HepG2 (cell line): ENCODE measurements around the gene TMC2. TPM values are rescaled to one million over a fixed set of nuclear protein-coding genes. Genes with fewer than 3 reads are reported as not detected.
A peak's percentile ranks its signal among the peaks of the same experiment; 100 is the strongest.

ENCODE experiments used
- AGO1 ChIP-seq: fragments of 200-400 bp; formaldehyde crosslinking; IDR thresholded peaks from 2 replicates; pipeline ENCODE4 v1.6.1; 2017; ENCODE audit warnings: mild to moderate bottlenecking, low read depth, low read length, moderate library complexity; ENCODE audit not compliant: poor library complexity, severe bottlenecking
- GLI4 ChIP-seq: sonication (generic); formaldehyde crosslinking; IDR thresholded peaks from 2 replicates; pipeline ENCODE4 v1.5.1; 2020; ENCODE audit warnings: missing genetic modification reagents, mild to moderate bottlenecking, moderate library complexity, borderline replicate concordance
- GTF2F1 ChIP-seq: fragments of 150-350 bp; IDR thresholded peaks from 2 replicates; pipeline ENCODE4 v1.6.1; 2014; ENCODE audit warnings: low read length
- HNF4G ChIP-seq, 2 experiments: sonication (generic) in 1 of 2; formaldehyde crosslinking in 1 of 2; IDR thresholded peaks; 2 replicates each; pipeline versions ENCODE4 v1.4.0 to v1.6.1; 2011 to 2020; ENCODE audit warnings: borderline replicate concordance in 2 of 2, low read depth in 2 of 2, mild to moderate bottlenecking in 2 of 2, low read length in 1 of 2, missing genetic modification reagents in 1 of 2, moderate library complexity in 1 of 2
- KDM1A ChIP-seq: IDR thresholded peaks from 2 replicates; pipeline ENCODE4 v1.6.1; 2016; ENCODE audit warnings: missing compliant biosample characterization
- MIER3 ChIP-seq: IDR thresholded peaks from 2 replicates; pipeline ENCODE4 v1.6.1; 2016; ENCODE audit warnings: missing compliant biosample characterization, borderline replicate concordance
- MIXL1 ChIP-seq: IDR thresholded peaks from 2 replicates; pipeline ENCODE4 v1.6.1; 2016
- NCOA1 ChIP-seq: sonication (generic); formaldehyde crosslinking; IDR thresholded peaks from 2 replicates; pipeline ENCODE4 v1.9.0; 2021; ENCODE audit warnings: missing genetic modification reagents
- NCOA5 ChIP-seq: sonication (generic); formaldehyde crosslinking; IDR thresholded peaks from 2 replicates; pipeline ENCODE4 v1.4.0; 2020; ENCODE audit warnings: missing genetic modification reagents
- NR0B2 ChIP-seq: sonication (generic); formaldehyde crosslinking; IDR thresholded peaks from 2 replicates; pipeline ENCODE4 v1.4.0; 2020; ENCODE audit warnings: mild to moderate bottlenecking, missing genetic modification reagents
- PBX2 ChIP-seq: IDR thresholded peaks from 2 replicates; pipeline ENCODE4 v1.6.1; 2016; ENCODE audit warnings: control low read depth
- ZBTB2 ChIP-seq: sonication (generic); formaldehyde crosslinking; IDR thresholded peaks from 2 replicates; pipeline ENCODE4 v1.8.0; 2022; ENCODE audit warnings: low read depth, missing genetic modification reagents
- ZNF17 ChIP-seq: sonication (generic); formaldehyde crosslinking; IDR thresholded peaks from 2 replicates; pipeline ENCODE4 v1.5.0; 2020; ENCODE audit warnings: mild to moderate bottlenecking, missing genetic modification reagents
- ZNF263 ChIP-seq: sonication (generic); formaldehyde crosslinking; IDR thresholded peaks from 2 replicates; pipeline ENCODE4 v1.4.0; 2020; ENCODE audit warnings: missing genetic modification reagents
- ZNF274 ChIP-seq: sonication (generic); formaldehyde crosslinking; IDR thresholded peaks from 2 replicates; pipeline ENCODE4 v1.5.1; 2020; ENCODE audit warnings: mild to moderate bottlenecking, missing genetic modification reagents
- ZNF317 ChIP-seq: sonication (generic); formaldehyde crosslinking; IDR thresholded peaks from 2 replicates; pipeline ENCODE4 v1.5.0; 2020; ENCODE audit warnings: mild to moderate bottlenecking, missing genetic modification reagents
- ZNF552 ChIP-seq: sonication (generic); formaldehyde crosslinking; IDR thresholded peaks from 2 replicates; pipeline ENCODE4 v1.9.0; 2022; ENCODE audit warnings: missing genetic modification reagents, mild to moderate bottlenecking, borderline replicate concordance
- ZNF557 ChIP-seq: sonication (generic); formaldehyde crosslinking; IDR thresholded peaks from 2 replicates; pipeline ENCODE4 v1.4.0; 2020; ENCODE audit warnings: missing genetic modification reagents
- ZNF609 ChIP-seq: sonication (generic); formaldehyde crosslinking; IDR thresholded peaks from 2 replicates; pipeline ENCODE4 v1.4.0; 2020; ENCODE audit warnings: mild to moderate bottlenecking, missing genetic modification reagents, borderline replicate concordance
- ZNF841 ChIP-seq: sonication (generic); formaldehyde crosslinking; IDR thresholded peaks from 2 replicates; pipeline ENCODE4 v1.8.1; 2023; ENCODE audit warnings: missing genetic modification reagents, borderline replicate concordance
- polyA plus RNA-seq, 8 experiments: library from polyadenylated mRNA; depleted of rRNA in 3 of 8; stranded (reverse) in 7 of 8; unstranded in 1 of 8; fragments of >200 nt; fragmentation: Illumina TruSeq in 4 of 8; extraction: Trizol in 4 of 8; gene quantifications; 2 replicates each; pipeline versions ENCODE4 v1.2.1 to v1.2.3, GENCODE V29; 2011 to 2016; ENCODE audit warnings: low read depth in 4 of 8, missing spikeins in 1 of 8, mixed read lengths in 1 of 8; ENCODE audit not compliant: insufficient read depth in 1 of 8
- total RNA-seq, 5 experiments: library from RNA; depleted of rRNA; stranded (reverse); fragments of >200 nt; fragmentation: Illumina TruSeq; extraction: Trizol; gene quantifications; 2 replicates each; pipeline ENCODE4 v1.2.3, GENCODE V29; 2016; ENCODE audit warnings: low read depth in 1 of 5

Gene TMC2
- total and polyA plus RNA-seq, 2 of the 13 experiments (the other 11 are each of a cell fraction or from before 2014, with no cell fraction given), result not detected

- TF ChIP-seq ZNF609 (CRISPR knock-in tag), result peak; percentile 58; the same call in 1 of the 2 replicates
- TF ChIP-seq PBX2 (CRISPR knock-in tag), result no peak
- no peak for TF ChIP-seq ZNF317 (CRISPR knock-in tag)
- peak; percentile 48 for TF ChIP-seq AGO1
- TF ChIP-seq ZNF274 (CRISPR knock-in tag), result 0 out of 2 replicates have a peak, but pooled peaks have one; percentile 55
- TF ChIP-seq ZNF17 (CRISPR knock-in tag), result no peak
- TF ChIP-seq ZBTB2 (CRISPR knock-in tag), result no peak
- TF ChIP-seq HNF4G (IDR thresholded peaks at IDR 0.05; ENCODE audit: borderline replicate concordance, low read depth, low read length), result 0 out of 2 replicates have a peak, but pooled peaks have one; percentile 2
- TF ChIP-seq HNF4G (CRISPR knock-in tag; IDR thresholded peaks at IDR 0.05; ENCODE audit: borderline replicate concordance, low read depth), result peak; percentile 75; the same call in 1 of the 2 replicates
- no peak for TF ChIP-seq NCOA5 (CRISPR knock-in tag)
- TF ChIP-seq NCOA1 (CRISPR knock-in tag), result no peak; the same call in 1 of the 2 replicates
- TF ChIP-seq ZNF841, result peak; percentile 92
- 0 out of 2 replicates have a peak, but pooled peaks have one; percentile 76 for TF ChIP-seq GLI4
- no peak for TF ChIP-seq ZNF557
- TF ChIP-seq MIER3 (CRISPR knock-in tag), result no peak
- TF ChIP-seq KDM1A (CRISPR knock-in tag), result no peak
- no peak for TF ChIP-seq GTF2F1
- no peak for TF ChIP-seq ZNF552 (CRISPR knock-in tag)
- no peak for TF ChIP-seq ZNF263 (CRISPR knock-in tag)
- peak; percentile 2; the same call in 1 of the 2 replicates for TF ChIP-seq MIXL1
- TF ChIP-seq NR0B2 (CRISPR knock-in tag), result peak; percentile 65; the same call in 1 of the 2 replicates
Observed at GRCh38 chr20:2652724-2653555, 116.6 kb downstream of the TMC2 start (continued).
